ENCODE measurements around the gene RAI1.

Gene RAI1

GRCh38 chr17:17849845-17850373, 168.7 kb downstream of the RAI1 start:
- peak; percentile 63 for DNase-seq

- DNase-seq, result no peak
These were observed 170.1 kb downstream of the RAI1 start for GRCh38 chr17:17851103-17852002.

GRCh38 chr17:17852930-17853329, 171.7 kb downstream of the RAI1 start:
- DNase-seq, result no peak

- DNase-seq, result peak; percentile 66
These were observed 172.7 kb downstream of the RAI1 start for GRCh38 chr17:17853811-17854447.

GRCh38 chr17:17855976-17856375, 174.7 kb downstream of the RAI1 start:
- no peak for DNase-seq

- DNase-seq, result no peak
These were observed 175.1 kb downstream of the RAI1 start for GRCh38 chr17:17856386-17856785.

GRCh38 chr17:17857496-17857895, 176.2 kb downstream of the RAI1 start:
- no peak for DNase-seq

- peak; percentile 65 for DNase-seq
These were observed 178.9 kb downstream of the RAI1 start for GRCh38 chr17:17859909-17860765.

GRCh38 chr17:17860766-17861107, 179.5 kb downstream of the RAI1 start:
- DNase-seq, result no peak
